Esophagus muscularis mucosa (tissue), 4 donors: ENCODE data around the gene MPIG6B.

ENCODE experiments used
- EP300 ChIP-seq: sonication (generic); formaldehyde crosslinking; IDR thresholded peaks from one replicate; pipeline ENCODE4 v1.6.1; 2017; ENCODE audit warnings: antibody characterized with exemption
- POLR2A ChIP-seq: fragments of 450-650 bp; IDR thresholded peaks from one replicate; pipeline ENCODE4 v1.6.1; 2017; ENCODE audit warnings: antibody characterized with exemption, moderate library complexity, mild to moderate bottlenecking, low read depth
- POLR2AphosphoS5 ChIP-seq, 2 donors: sonication (generic); formaldehyde crosslinking; IDR thresholded peaks; one replicate each; pipeline ENCODE4 v1.6.1; 2017; ENCODE audit warnings: antibody characterized with exemption in 2 of 2
- TF ChIP-seq, protein P1 (sequence below), 3 experiments: fragments of 200-600 bp in 2 of 3; fragments of 450-650 bp in 1 of 3; sonication (generic) in 2 of 3; IDR thresholded peaks; one replicate each; pipeline ENCODE4 v1.5.1; 2017 to 2019; ENCODE audit warnings: antibody characterized with exemption in 3 of 3, mild to moderate bottlenecking in 2 of 3, moderate library complexity in 1 of 3

DNA sequence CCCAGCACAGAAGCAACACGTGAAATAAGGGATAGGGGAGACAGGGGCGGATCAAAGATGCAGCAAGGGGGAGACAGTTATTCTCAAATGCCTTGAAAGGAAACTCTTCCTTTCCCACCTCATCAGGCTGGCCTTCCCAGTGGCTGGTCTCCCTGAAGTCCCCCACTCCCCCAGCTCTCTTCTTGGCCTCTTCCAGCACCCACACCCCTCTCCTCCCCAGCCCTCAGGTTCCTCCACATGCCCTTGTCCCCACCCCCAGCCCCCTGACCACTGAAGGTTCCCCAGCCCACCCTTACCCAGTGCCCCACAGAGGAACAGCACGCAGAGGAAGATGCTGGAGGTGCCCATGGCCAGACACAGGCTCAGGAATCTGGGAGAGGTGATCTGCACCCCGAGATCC, 9.7 kb upstream of the MPIG6B start:
- TF ChIP-seq POLR2A (no peak), EP300 (no peak), POLR2AphosphoS5 (IDR thresholded peaks at IDR 0.05) (no peak)
- TF ChIP-seq, protein P1, sequence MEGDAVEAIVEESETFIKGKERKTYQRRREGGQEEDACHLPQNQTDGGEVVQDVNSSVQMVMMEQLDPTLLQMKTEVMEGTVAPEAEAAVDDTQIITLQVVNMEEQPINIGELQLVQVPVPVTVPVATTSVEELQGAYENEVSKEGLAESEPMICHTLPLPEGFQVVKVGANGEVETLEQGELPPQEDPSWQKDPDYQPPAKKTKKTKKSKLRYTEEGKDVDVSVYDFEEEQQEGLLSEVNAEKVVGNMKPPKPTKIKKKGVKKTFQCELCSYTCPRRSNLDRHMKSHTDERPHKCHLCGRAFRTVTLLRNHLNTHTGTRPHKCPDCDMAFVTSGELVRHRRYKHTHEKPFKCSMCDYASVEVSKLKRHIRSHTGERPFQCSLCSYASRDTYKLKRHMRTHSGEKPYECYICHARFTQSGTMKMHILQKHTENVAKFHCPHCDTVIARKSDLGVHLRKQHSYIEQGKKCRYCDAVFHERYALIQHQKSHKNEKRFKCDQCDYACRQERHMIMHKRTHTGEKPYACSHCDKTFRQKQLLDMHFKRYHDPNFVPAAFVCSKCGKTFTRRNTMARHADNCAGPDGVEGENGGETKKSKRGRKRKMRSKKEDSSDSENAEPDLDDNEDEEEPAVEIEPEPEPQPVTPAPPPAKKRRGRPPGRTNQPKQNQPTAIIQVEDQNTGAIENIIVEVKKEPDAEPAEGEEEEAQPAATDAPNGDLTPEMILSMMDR (IDR thresholded peaks at IDR 0.05) = no peak
